Measurements from ENCODE around the gene SMIM20.

DNA sequence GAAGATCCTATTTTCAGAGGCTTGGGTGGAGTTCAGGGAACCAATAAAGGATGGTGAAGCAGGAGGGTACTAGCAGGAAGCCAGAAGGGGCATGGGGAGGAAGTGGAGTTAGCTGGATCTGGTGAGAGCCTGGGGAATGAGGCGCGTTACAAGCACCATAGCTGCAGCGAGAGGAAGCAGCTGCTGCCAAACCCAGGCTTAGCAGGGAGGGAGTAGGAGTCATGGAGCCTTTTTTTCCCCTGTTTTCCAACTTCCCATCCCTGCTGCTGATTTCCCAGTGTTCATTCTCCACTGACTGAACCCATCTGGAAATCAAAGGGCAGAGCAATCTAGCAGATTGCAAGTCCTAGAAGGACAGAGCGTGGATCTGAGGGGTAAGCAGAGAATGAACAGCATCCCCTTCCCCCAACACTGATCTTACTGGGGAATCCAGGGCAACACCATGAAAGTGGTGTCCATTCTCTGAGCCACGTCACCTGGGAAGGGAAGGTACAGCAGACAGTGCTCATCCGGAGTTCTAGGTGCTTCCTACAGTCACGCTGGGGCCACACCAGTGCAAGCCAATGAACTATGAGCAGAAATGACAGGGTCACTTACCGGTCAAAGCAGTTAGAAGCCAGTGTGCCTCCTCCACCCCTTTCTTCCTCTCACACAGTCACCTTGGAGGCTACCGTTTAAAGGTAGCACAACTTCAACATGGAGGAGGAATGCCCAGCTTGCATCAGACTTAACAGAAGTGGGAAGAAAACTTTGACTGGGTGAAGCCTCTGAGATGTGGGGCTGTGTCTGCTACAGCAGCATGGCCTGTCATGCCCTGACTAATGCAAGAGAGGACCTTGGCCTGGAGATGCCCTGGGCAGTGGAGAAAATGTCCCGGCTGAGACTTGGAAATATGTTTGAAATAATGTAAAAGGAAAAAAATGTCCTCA, 36.7 kb downstream of the SMIM20 start:
- TF ChIP-seq, protein P1, sequence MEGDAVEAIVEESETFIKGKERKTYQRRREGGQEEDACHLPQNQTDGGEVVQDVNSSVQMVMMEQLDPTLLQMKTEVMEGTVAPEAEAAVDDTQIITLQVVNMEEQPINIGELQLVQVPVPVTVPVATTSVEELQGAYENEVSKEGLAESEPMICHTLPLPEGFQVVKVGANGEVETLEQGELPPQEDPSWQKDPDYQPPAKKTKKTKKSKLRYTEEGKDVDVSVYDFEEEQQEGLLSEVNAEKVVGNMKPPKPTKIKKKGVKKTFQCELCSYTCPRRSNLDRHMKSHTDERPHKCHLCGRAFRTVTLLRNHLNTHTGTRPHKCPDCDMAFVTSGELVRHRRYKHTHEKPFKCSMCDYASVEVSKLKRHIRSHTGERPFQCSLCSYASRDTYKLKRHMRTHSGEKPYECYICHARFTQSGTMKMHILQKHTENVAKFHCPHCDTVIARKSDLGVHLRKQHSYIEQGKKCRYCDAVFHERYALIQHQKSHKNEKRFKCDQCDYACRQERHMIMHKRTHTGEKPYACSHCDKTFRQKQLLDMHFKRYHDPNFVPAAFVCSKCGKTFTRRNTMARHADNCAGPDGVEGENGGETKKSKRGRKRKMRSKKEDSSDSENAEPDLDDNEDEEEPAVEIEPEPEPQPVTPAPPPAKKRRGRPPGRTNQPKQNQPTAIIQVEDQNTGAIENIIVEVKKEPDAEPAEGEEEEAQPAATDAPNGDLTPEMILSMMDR (IDR thresholded peaks at IDR 0.05; ENCODE audit: insufficient read depth, low read length, poor library complexity, severe bottlenecking): no peak
- no peak for TF ChIP-seq EZH2phosphoT487 (conservative IDR thresholded peaks at IDR 0.05; ENCODE audit: low read length)

All from SU-DHL-6 (cell line).